ENCODE measurements around the gene TLR7. TPM values are rescaled to one million over a fixed set of nuclear protein-coding genes. Genes with fewer than 3 reads are reported as not detected.

The TLR7 gene
- total RNA-seq, 1 donor from 2014 or later = 0.08 TPM

GRCh38 chrX:12934850-12935249, 68.0 kb downstream of the TLR7 start:
- no peak for ATAC-seq

- no peak for ATAC-seq
Observed at GRCh38 chrX:12936947-12937346, 70.1 kb downstream of the TLR7 start.

Other genes with a start within 250 kb of the TLR7 start
- 37.3 TPM for gene PRPS2, start 75.7 kb upstream of the TLR7 start, total RNA-seq
- 0.32 TPM for gene TLR8, start 39.5 kb downstream of the TLR7 start, total RNA-seq
- gene TMSB4X, start 108.0 kb downstream of the TLR7 start, total RNA-seq = 1,041 TPM
- gene FAM9C, start 177.5 kb downstream of the TLR7 start, total RNA-seq = not detected